ENCODE measurements around the gene EYA2. TPM values are rescaled to one million over a fixed set of nuclear protein-coding genes. Genes with fewer than 3 reads are reported as not detected.

The EYA2 gene
- total and polyA plus RNA-seq, 2 donors from 2014 or later: 2.6 to 7.9 TPM

DNA sequence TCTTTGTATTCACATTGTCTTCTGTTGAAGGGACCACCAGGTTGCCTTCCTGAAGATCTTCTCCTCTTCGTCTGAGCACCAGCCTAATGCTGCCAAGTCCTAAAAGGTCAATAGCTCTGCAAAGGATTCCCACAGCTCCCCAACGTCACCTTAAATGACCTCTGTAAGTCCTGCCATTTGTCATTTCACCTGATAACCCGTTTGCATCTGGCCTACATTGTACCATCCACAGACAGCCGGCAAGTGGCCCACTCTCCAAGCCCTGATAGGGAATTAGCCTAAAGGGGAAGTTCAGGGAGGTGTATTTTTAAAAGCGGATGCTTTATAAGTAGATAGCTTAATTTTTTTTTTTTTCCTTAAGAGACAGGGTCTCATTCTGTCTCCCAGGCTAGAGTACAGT is 334.0 kb downstream of the EYA2 start:
- Histone ChIP-seq H3K9ac (ENCODE audit: low read length in 3 of 3) (no peak overlapping the region), H3K36me3 (ENCODE audit: control insufficient read depth in 2 of 3, insufficient read depth in 3 of 3, low read length in 3 of 3) (peaks cover 8 to 36% (median 27%) of the 10 kb centered on the region in 3 donors), H3K9me3 (ENCODE audit: control insufficient read depth in 2 of 3, insufficient read depth in 1 of 3, low read length in 3 of 3) (no peaks in the 10 kb centered on the region), H3K4me3 (ENCODE audit: low read length in 3 of 3) (no peak overlapping the region), H3K27ac (ENCODE audit: low read depth in 2 of 2, low read length in 2 of 2) (no peak overlapping the region), H3K27me3 (ENCODE audit: control insufficient read depth, insufficient read depth, low read length) (no peaks in the 10 kb centered on the region), H3K4me1 (ENCODE audit: control insufficient read depth in 2 of 3, insufficient read depth in 2 of 3, low read depth in 1 of 3, low read length in 3 of 3) (no peaks in the 10 kb centered on the region)
- TF ChIP-seq, protein P1, sequence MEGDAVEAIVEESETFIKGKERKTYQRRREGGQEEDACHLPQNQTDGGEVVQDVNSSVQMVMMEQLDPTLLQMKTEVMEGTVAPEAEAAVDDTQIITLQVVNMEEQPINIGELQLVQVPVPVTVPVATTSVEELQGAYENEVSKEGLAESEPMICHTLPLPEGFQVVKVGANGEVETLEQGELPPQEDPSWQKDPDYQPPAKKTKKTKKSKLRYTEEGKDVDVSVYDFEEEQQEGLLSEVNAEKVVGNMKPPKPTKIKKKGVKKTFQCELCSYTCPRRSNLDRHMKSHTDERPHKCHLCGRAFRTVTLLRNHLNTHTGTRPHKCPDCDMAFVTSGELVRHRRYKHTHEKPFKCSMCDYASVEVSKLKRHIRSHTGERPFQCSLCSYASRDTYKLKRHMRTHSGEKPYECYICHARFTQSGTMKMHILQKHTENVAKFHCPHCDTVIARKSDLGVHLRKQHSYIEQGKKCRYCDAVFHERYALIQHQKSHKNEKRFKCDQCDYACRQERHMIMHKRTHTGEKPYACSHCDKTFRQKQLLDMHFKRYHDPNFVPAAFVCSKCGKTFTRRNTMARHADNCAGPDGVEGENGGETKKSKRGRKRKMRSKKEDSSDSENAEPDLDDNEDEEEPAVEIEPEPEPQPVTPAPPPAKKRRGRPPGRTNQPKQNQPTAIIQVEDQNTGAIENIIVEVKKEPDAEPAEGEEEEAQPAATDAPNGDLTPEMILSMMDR (IDR thresholded peaks at IDR 0.05; ENCODE audit: borderline replicate concordance, extremely low read depth, insufficient read depth): no peak
- FAIRE-seq (no peak), DNase-seq (no peak)
- intact Hi-C loops (cut with DNase I): no loop called here

DNA sequence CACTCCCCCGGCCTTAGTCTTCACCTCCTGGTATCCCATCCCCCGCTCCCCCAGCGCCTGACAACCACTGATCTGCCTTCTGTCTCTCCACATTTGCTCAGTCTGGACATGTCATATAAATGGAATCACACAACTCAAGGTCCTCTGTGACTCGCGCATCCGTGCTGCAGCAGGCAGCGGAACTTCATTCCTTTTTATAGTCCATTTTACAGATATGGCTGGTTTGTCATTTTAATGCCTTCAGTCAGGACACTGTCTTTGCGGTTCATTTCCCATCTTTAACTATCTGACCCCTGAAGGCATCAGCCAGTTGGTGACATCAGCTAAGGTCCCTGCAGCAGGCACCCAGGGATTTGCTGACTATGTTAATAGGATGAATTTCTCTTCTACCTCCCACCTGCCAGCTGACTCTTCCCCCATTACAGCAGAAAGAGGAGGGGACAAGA is 336.2 kb downstream of the EYA2 start:
- TF ChIP-seq, protein P1 (IDR thresholded peaks at IDR 0.05; ENCODE audit: borderline replicate concordance, extremely low read depth, insufficient read depth): no peak
- H3K4me3 ChIP-seq (ENCODE audit: low read length in 3 of 3): no peak overlapping the region
- intact Hi-C loops (cut with DNase I): no loop called here
- no peak overlapping the region for H3K27ac ChIP-seq (ENCODE audit: low read depth in 2 of 2, low read length in 2 of 2)
- DNase-seq: no peak
- no peak overlapping the region for H3K9ac ChIP-seq (ENCODE audit: low read length in 3 of 3)
- H3K4me1 ChIP-seq (ENCODE audit: control insufficient read depth in 2 of 3, insufficient read depth in 2 of 3, low read depth in 1 of 3, low read length in 3 of 3): no peaks in the 10 kb centered on the region
- H3K9me3 ChIP-seq (ENCODE audit: control insufficient read depth in 2 of 3, insufficient read depth in 1 of 3, low read length in 3 of 3): no peaks in the 10 kb centered on the region
- no peak for FAIRE-seq
- H3K36me3 ChIP-seq (ENCODE audit: control insufficient read depth in 2 of 3, insufficient read depth in 3 of 3, low read length in 3 of 3): peaks cover 12 to 38% (median 31%) of the 10 kb centered on the region in 3 donors
- no peaks in the 10 kb centered on the region for H3K27me3 ChIP-seq (ENCODE audit: control insufficient read depth, insufficient read depth, low read length)

DNA sequence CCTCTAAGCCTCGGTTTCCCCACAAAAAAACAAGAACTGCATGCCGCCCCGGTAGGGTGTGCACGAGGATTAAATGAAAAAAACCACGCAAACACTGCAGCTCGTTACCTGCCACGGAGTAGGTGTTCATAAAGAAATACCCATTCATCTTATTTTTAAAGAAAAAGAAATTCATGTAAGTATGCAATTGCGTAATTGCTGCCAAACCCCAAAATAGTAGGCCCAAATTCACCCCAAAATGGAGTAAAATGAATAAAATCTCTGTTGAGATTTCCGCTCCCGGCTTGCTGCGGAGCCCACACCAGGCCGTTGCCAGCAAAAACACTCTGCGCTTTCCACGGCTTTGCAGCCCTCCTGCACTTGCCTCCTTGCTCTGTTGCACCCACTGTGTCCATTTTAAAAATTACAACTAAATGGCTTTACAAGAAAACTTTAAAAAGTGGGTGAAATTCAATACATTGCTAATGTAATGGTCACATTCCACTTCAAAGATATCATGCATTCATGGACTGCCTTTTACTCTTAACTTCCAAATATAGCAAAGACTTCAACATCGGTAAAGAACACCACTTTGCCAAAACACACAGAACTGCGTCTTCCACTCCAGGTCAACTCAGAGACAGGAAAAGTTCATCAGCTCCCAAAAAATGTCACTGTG is 336.9 kb downstream of the EYA2 start:
- Histone ChIP-seq H3K36me3 (ENCODE audit: control insufficient read depth in 2 of 3, insufficient read depth in 3 of 3, low read length in 3 of 3) (peaks cover 7 to 40% (median 37%) of the 10 kb centered on the region in 3 donors), H3K9me3 (ENCODE audit: control insufficient read depth in 2 of 3, insufficient read depth in 1 of 3, low read length in 3 of 3) (no peaks in the 10 kb centered on the region), H3K4me1 (ENCODE audit: control insufficient read depth in 2 of 3, insufficient read depth in 2 of 3, low read depth in 1 of 3, low read length in 3 of 3) (no peaks in the 10 kb centered on the region), H3K27ac (ENCODE audit: low read depth in 2 of 2, low read length in 2 of 2) (no peak overlapping the region), H3K4me3 (ENCODE audit: low read length in 3 of 3) (no peak overlapping the region), H3K27me3 (ENCODE audit: control insufficient read depth, insufficient read depth, low read length) (no peaks in the 10 kb centered on the region), H3K9ac (ENCODE audit: low read length in 3 of 3) (no peak overlapping the region)
- FAIRE-seq (no peak), DNase-seq (peak in 1 of 5 donors; percentile 26)
- intact Hi-C loops (cut with DNase I): no loop called here
- TF ChIP-seq, protein P1 (IDR thresholded peaks at IDR 0.05; ENCODE audit: borderline replicate concordance, extremely low read depth, insufficient read depth): no peak

Measured in kidney (tissue), 14 donors.